ENCODE measurements around the gene ANKS6.
A peak's percentile ranks its signal among the peaks of the same experiment; 100 is the strongest.

ANKS6 gene

GRCh38 chr9:98796364-98797101 lies at the start of gene ANKS6:
Gene ANKS6 (minus strand): TSS chr9:98796555. CDS start chr9:98796491, 64 bp downstream.
- peak; percentile 82 for DNase-seq (ENCODE audit: low read depth)

- DNase-seq (ENCODE audit: low read depth) = no peak
Observed at GRCh38 chr9:98846081-98846480, 49.7 kb upstream of the ANKS6 start.

- no peak for DNase-seq (ENCODE audit: low read depth)
Observed at GRCh38 chr9:98842510-98842909, 46.2 kb upstream of the ANKS6 start.

GRCh38 chr9:98839724-98840123 lies 43.4 kb upstream of the ANKS6 start:
- DNase-seq (ENCODE audit: low read depth) = no peak

- DNase-seq (ENCODE audit: low read depth) = no peak
Observed at GRCh38 chr9:98838868-98839565, 42.7 kb upstream of the ANKS6 start.

- DNase-seq (ENCODE audit: low read depth) = no peak
Observed at GRCh38 chr9:98838155-98838867, 42.0 kb upstream of the ANKS6 start.

- DNase-seq (ENCODE audit: low read depth) = no peak
Observed at GRCh38 chr9:98837516-98837915, 41.2 kb upstream of the ANKS6 start.

- no peak for DNase-seq (ENCODE audit: low read depth)
Observed at GRCh38 chr9:98836206-98836605, 39.9 kb upstream of the ANKS6 start.

GRCh38 chr9:98834386-98834785 lies 38.0 kb upstream of the ANKS6 start:
- no peak for DNase-seq (ENCODE audit: low read depth)

- DNase-seq (ENCODE audit: low read depth) = no peak
Observed at GRCh38 chr9:98833090-98833956, 37.0 kb upstream of the ANKS6 start.

GRCh38 chr9:98832768-98833089 lies 36.4 kb upstream of the ANKS6 start:
- no peak for DNase-seq (ENCODE audit: low read depth)

- no peak for DNase-seq (ENCODE audit: low read depth)
Observed at GRCh38 chr9:98831696-98832095, 35.3 kb upstream of the ANKS6 start.

- no peak for DNase-seq (ENCODE audit: low read depth)
Observed at GRCh38 chr9:98830554-98830953, 34.2 kb upstream of the ANKS6 start.

- no peak for DNase-seq (ENCODE audit: low read depth)
Observed at GRCh38 chr9:98829766-98830165, 33.4 kb upstream of the ANKS6 start.

GRCh38 chr9:98826716-98827115 lies 30.4 kb upstream of the ANKS6 start:
- DNase-seq (ENCODE audit: low read depth) = no peak

- no peak for DNase-seq (ENCODE audit: low read depth)
Observed at GRCh38 chr9:98825414-98825813, 29.1 kb upstream of the ANKS6 start.

GRCh38 chr9:98823666-98824334 lies 27.4 kb upstream of the ANKS6 start:
- DNase-seq (ENCODE audit: low read depth) = no peak

- no peak for DNase-seq (ENCODE audit: low read depth)
Observed at GRCh38 chr9:98822661-98823060, 26.3 kb upstream of the ANKS6 start.

GRCh38 chr9:98821831-98822230 lies 25.5 kb upstream of the ANKS6 start:
- DNase-seq (ENCODE audit: low read depth) = no peak

- DNase-seq (ENCODE audit: low read depth) = no peak
Observed at GRCh38 chr9:98819231-98819630, 22.9 kb upstream of the ANKS6 start.

GRCh38 chr9:98818764-98819163 lies 22.4 kb upstream of the ANKS6 start:
- no peak for DNase-seq (ENCODE audit: low read depth)
